Endothelial cell of umbilical vein (primary cell): Measurements from ENCODE around the gene SWI5. TPM values are rescaled to one million over a fixed set of nuclear protein-coding genes. Genes with fewer than 3 reads are reported as not detected.

Experiments
- BruUV-seq: library from RNA; stranded (reverse); fragments of 400-500 nt; replicated peaks from 2 replicates; lab custom pipeline; 2021; lab: Mats Ljungman, UMichigan
- CTCF ChIA-PET: fragments of 300-600, 350-600 bp; sonication (Branson Sonifier 250); formaldehyde crosslinking; loops from one replicate; lab custom pipeline; 2021; ENCODE audit warnings: antibody characterized with exemption, inconsistent platforms; lab: Charles Lee
- POLR2A ChIA-PET: fragments of 300-600, 350-600 bp; sonication (Branson Sonifier 250); formaldehyde crosslinking; loops from one replicate; lab custom pipeline; 2021; ENCODE audit warnings: antibody characterized with exemption, inconsistent platforms; lab: Charles Lee
- DNase-seq: peaks from one replicate; pipeline ENCODE4 v3.0.0-alpha.2; 2011; ENCODE audit warnings: low read depth, low spot score
- FAIRE-seq: peaks from 2 replicates; lab custom pipeline; 2011; peaks lifted over from hg19 to GRCh38; lab: Jason Lieb, UNC
- H2AFZ ChIP-seq: 2 replicates; pipeline ENCODE4 v1.6.0; 2012; ENCODE audit warnings: low read depth, low read length, control low read depth, inconsistent platforms
- H3K27ac ChIP-seq: 2 replicates; pipeline ENCODE4 v1.5.1; 2011; ENCODE audit warnings: low read depth, mild to moderate bottlenecking, control low read depth, low read length, moderate library complexity; ENCODE audit not compliant: insufficient read depth
- H3K27me3 ChIP-seq, 2 experiments: 2 replicates each; pipeline versions ENCODE4 v1.6.0 to v1.6.1; 2011; ENCODE audit warnings: low read length in 2 of 2, mixed read lengths in 1 of 2; ENCODE audit not compliant: control insufficient read depth in 2 of 2, insufficient read depth in 2 of 2
- H3K36me3 ChIP-seq, 2 experiments: 2 replicates in 1 of 2; 3 replicates in 1 of 2; pipeline ENCODE4 v1.5.1; 2011; ENCODE audit warnings: low read length in 2 of 2, mild to moderate bottlenecking in 1 of 2, moderate library complexity in 1 of 2; ENCODE audit not compliant: control insufficient read depth in 2 of 2, insufficient read depth in 2 of 2; ENCODE audit errors: extremely low read depth in 1 of 2
- H3K4me1 ChIP-seq: 3 replicates; pipeline ENCODE4 v1.5.1; 2011; ENCODE audit warnings: mild to moderate bottlenecking, low read length; ENCODE audit not compliant: control insufficient read depth, insufficient read depth; ENCODE audit errors: extremely low read depth
- H3K4me2 ChIP-seq: 2 replicates; pipeline ENCODE4 v1.6.1; 2011; ENCODE audit warnings: low read length, control low read depth, mixed read lengths; ENCODE audit not compliant: insufficient read depth
- H3K4me3 ChIP-seq, 3 experiments: fragments of 200-600 bp in 1 of 3; sonication (generic), shearing (Covaris generic) in 1 of 3; replicated peaks in 1 of 3; 2 replicates each; pipeline ENCODE4 v1.5.1; 2011 to 2016; ENCODE audit warnings: control low read depth in 3 of 3, low read length in 3 of 3, mild to moderate bottlenecking in 2 of 3, inconsistent platforms in 1 of 3, low read depth in 1 of 3, moderate library complexity in 1 of 3; ENCODE audit not compliant: insufficient read depth in 1 of 3
- H3K79me2 ChIP-seq: 2 replicates; pipeline ENCODE4 v1.6.0; 2012; ENCODE audit warnings: low read length, inconsistent platforms; ENCODE audit not compliant: control insufficient read depth, insufficient read depth
- H3K9ac ChIP-seq: replicated peaks from 2 replicates; pipeline ENCODE3; 2011; ENCODE audit warnings: low read length, control low read depth; ENCODE audit not compliant: insufficient read depth; ENCODE audit errors: extremely low read depth
- H3K9me1 ChIP-seq: replicated peaks from 3 replicates; pipeline ENCODE4 v1.6.0; 2011; ENCODE audit warnings: mild to moderate bottlenecking, low read length; ENCODE audit not compliant: control insufficient read depth, insufficient read depth; ENCODE audit errors: extremely low read depth
- H3K9me3 ChIP-seq: replicated peaks from 2 replicates; pipeline ENCODE4 v1.5.1; 2012; ENCODE audit warnings: low read length, inconsistent platforms; ENCODE audit not compliant: control insufficient read depth, insufficient read depth
- H4K20me1 ChIP-seq: replicated peaks from 2 replicates; pipeline ENCODE3; 2011; ENCODE audit warnings: mild to moderate bottlenecking, low read length; ENCODE audit not compliant: control insufficient read depth, insufficient read depth; ENCODE audit errors: extremely low read depth
- CTCF ChIP-seq, 2 donors: IDR thresholded peaks; 1 replicate in 1 of 2; 2 replicates in 1 of 2; pipeline ENCODE4 v1.5.1; 2011; ENCODE audit warnings: low read length in 2 of 2, mild to moderate bottlenecking in 2 of 2, moderate library complexity in 2 of 2, control low read depth in 1 of 2, inconsistent platforms in 1 of 2, low read depth in 1 of 2; ENCODE audit not compliant: insufficient read depth in 1 of 2; ENCODE audit errors: extremely low read depth in 1 of 2
- EZH2 ChIP-seq: IDR thresholded peaks from 2 replicates; pipeline ENCODE4 v1.6.1; 2012; ENCODE audit warnings: borderline replicate concordance, low read depth, mild to moderate bottlenecking, moderate library complexity, low read length, inconsistent platforms; ENCODE audit not compliant: severe bottlenecking
- GATA2 ChIP-seq: IDR thresholded peaks from 2 replicates; pipeline ENCODE4 v1.7.0; 2011; ENCODE audit warnings: low read depth, mild to moderate bottlenecking, moderate library complexity, mixed read lengths, low read length; ENCODE audit not compliant: insufficient read length, insufficient read depth
- JUN ChIP-seq: IDR thresholded peaks from 2 replicates; pipeline ENCODE4 v1.6.1; 2011; ENCODE audit warnings: borderline replicate concordance, low read depth; ENCODE audit not compliant: insufficient read length, insufficient read depth
- MYC ChIP-seq: IDR thresholded peaks from one replicate; pipeline ENCODE4 v1.6.1; 2011; ENCODE audit warnings: mild to moderate bottlenecking, low read depth, low read length
- POLR2AphosphoS5 ChIP-seq: IDR thresholded peaks from 2 replicates; pipeline ENCODE4 v1.6.1; 2012; ENCODE audit warnings: low read depth, mild to moderate bottlenecking, control low read depth, low read length, moderate library complexity; ENCODE audit not compliant: insufficient read depth
- dilution Hi-C: fragments of 300-500 bp; cut with MboI; formaldehyde crosslinking; loops from one replicate; pipeline ENCODE4 v1.15.0; 2019; ENCODE audit warnings: low sequenced_read_pairs; ENCODE audit not compliant: extremely low pct_ligation_motif_present
- intact Hi-C: fragments of 100-400 bp; cut with micrococcal nuclease; formaldehyde crosslinking; loops from one replicate; pipeline ENCODE4 v1.10.0; 2022
- polyA plus RNA-seq, 4 experiments: library from polyadenylated mRNA; depleted of rRNA in 3 of 4; stranded (reverse) in 3 of 4; unstranded in 1 of 4; fragments of >200 nt; gene quantifications; 2 replicates each; pipeline versions ENCODE4 v1.2.1 to v1.2.3, GENCODE V29; 2011 to 2012; ENCODE audit warnings: missing spikeins in 1 of 4
- total RNA-seq: library from RNA; stranded (reverse); gene quantifications from 2 replicates; pipeline ENCODE4 v1.2.3, GENCODE V29; 2021
- TF ChIP-seq, protein P1 (sequence below): IDR thresholded peaks from 2 replicates; pipeline ENCODE4 v1.6.1; 2011; ENCODE audit not compliant: insufficient read depth, insufficient read length

Gene SWI5
- total and polyA plus RNA-seq, 2 donors (not counting 3 experiments of a cell fraction or from before 2014, with no cell fraction given) = 21.2 to 58.0 TPM

- ChIA-PET POLR2A (no interaction called here), CTCF (interaction anchor here (1.7 kb wide), 1 partner anchor 22 kb away, joined by 4 read pairs; no protein-coding TSS in a partner anchor)
- H3K9ac ChIP-seq = no peak overlapping the region
- peaks cover 5 to 14% of the 10 kb centered on the region in 2 experiments for H3K36me3 ChIP-seq
- no peaks in the 10 kb centered on the region for H3K9me3 ChIP-seq
- no TSS peak for BruUV-seq
- dilution Hi-C loops = no loop called here
- no peak for DNase-seq
- FAIRE-seq = no peak
- no peaks in the 10 kb centered on the region for H3K27me3 ChIP-seq
- no peak overlapping the region for H3K4me2 ChIP-seq
- no peaks in the 10 kb centered on the region for H4K20me1 ChIP-seq
- no peak overlapping the region for H3K4me3 ChIP-seq
- H3K79me2 ChIP-seq = peaks cover 8% of the 10 kb centered on the region
- no peaks in the 10 kb centered on the region for H3K9me1 ChIP-seq
- H3K27ac ChIP-seq = no peak overlapping the region
- no peak for TF ChIP-seq GATA2
- no peak for TF ChIP-seq JUN
- no peak for TF ChIP-seq CTCF (IDR thresholded peaks at IDR 0.05; ENCODE audit: extremely low read depth in 1 of 2, insufficient read depth in 1 of 2, low read depth in 1 of 2, low read length in 2 of 2)
- TF ChIP-seq MYC = no peak
- TF ChIP-seq, protein P1, sequence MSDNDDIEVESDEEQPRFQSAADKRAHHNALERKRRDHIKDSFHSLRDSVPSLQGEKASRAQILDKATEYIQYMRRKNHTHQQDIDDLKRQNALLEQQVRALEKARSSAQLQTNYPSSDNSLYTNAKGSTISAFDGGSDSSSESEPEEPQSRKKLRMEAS = no peak
- no peak for TF ChIP-seq POLR2AphosphoS5
- no peak for TF ChIP-seq EZH2
- intact Hi-C loops = no loop called here
- no peak overlapping the region for H2AFZ ChIP-seq
- H3K4me1 ChIP-seq = peaks cover 11% of the 10 kb centered on the region
Observed at GRCh38 chr9:128317629-128318028, 41.6 kb downstream of the SWI5 start.
